IMR-90 (cell line): ENCODE data around the gene TGFBRAP1.

ENCODE experiments used
- CEBPB ChIP-seq: IDR thresholded peaks from 2 replicates; pipeline ENCODE4 v1.6.1; 2012; ENCODE audit warnings: low read depth, low read length, improper control_type of control experiment
- CTCF ChIP-seq: conservative IDR thresholded peaks from 2 replicates; pipeline ENCODE4 v1.5.1; 2012; ENCODE audit warnings: mild to moderate bottlenecking, low read depth, low read length, improper control_type of control experiment
- ELK1 ChIP-seq: fragments of 150-350 bp; IDR thresholded peaks from 2 replicates; pipeline ENCODE4 v1.6.1; 2016; ENCODE audit warnings: low read depth, mild to moderate bottlenecking, low read length, moderate library complexity, borderline replicate concordance
- FOS ChIP-seq: fragments of 150-350 bp; IDR thresholded peaks from 2 replicates; pipeline ENCODE4 v1.6.1; 2016; ENCODE audit warnings: low read depth, low read length
- MAZ ChIP-seq: IDR thresholded peaks from 2 replicates; pipeline ENCODE4 v1.6.1; 2012; ENCODE audit warnings: low read depth, mild to moderate bottlenecking, low read length, improper control_type of control experiment, moderate library complexity, borderline replicate concordance
- MXI1 ChIP-seq: IDR thresholded peaks from 2 replicates; pipeline ENCODE4 v1.6.1; 2012; ENCODE audit warnings: low read depth, mild to moderate bottlenecking, low read length, moderate library complexity, borderline replicate concordance
- NFE2L2 ChIP-seq: fragments of 150-350 bp; IDR thresholded peaks from 2 replicates; pipeline ENCODE4 v1.6.1; 2016; ENCODE audit warnings: low read depth, mild to moderate bottlenecking, low read length
- POLR2A ChIP-seq: IDR thresholded peaks from 2 replicates; pipeline ENCODE4 v1.6.1; 2012; ENCODE audit warnings: mild to moderate bottlenecking, low read depth, low read length
- RAD21 ChIP-seq: IDR thresholded peaks from 2 replicates; pipeline ENCODE4 v1.6.1; 2012; ENCODE audit warnings: low read length, improper control_type of control experiment
- USF2 ChIP-seq: fragments of 150-350 bp; IDR thresholded peaks from 2 replicates; pipeline ENCODE4 v1.6.1; 2017; ENCODE audit warnings: mild to moderate bottlenecking, antibody characterized with exemption, low read length, low read depth

- TF ChIP-seq POLR2A = no peak
- no peak for TF ChIP-seq CTCF
- no peak for TF ChIP-seq MXI1
- no peak for TF ChIP-seq NFE2L2
- TF ChIP-seq FOS = no peak
- no peak for TF ChIP-seq MAZ
- TF ChIP-seq ELK1 = no peak
- no peak for TF ChIP-seq CEBPB
- TF ChIP-seq USF2 = no peak
- no peak for TF ChIP-seq RAD21
Measured at GRCh38 chr2:105365206-105365605, 35.7 kb upstream of the TGFBRAP1 start.
